ENCODE results near the gene ZNF726. TPM values are rescaled to one million over a fixed set of nuclear protein-coding genes. Genes with fewer than 3 reads are reported as not detected.

ZNF726 gene
- total and polyA plus RNA-seq, 2 donors (not counting 3 experiments of a cell fraction or from before 2014, with no cell fraction given) = 3.8 to 4.7 TPM

DNA sequence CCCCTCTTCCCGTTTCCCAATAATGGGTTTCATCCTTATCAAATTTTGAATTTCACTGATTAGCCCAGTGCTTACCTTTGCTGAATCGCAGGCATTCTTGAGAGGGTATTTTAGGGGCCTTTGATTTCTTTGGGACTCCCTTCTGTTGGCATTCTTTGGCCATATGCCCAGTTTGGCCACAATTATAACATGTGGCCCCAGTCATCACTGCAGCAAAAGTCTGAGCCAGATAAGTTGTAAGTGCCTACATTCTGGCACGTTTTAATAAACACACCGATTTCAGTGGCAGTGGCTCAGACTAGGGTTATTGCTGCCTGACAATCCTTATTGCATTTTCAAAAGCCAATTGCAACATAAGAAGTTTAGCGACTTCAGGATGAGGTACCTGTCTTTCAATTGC is 41.4 kb downstream of the ZNF726 start:
- Histone ChIP-seq H3K27ac (ENCODE audit: insufficient read depth, low read depth, low read length) (no peak overlapping the region), H3K4me3 (replicated peaks in 1 of 3; ENCODE audit: insufficient read depth in 1 of 3, low read depth in 1 of 3, low read length in 3 of 3) (no peak overlapping the region), H3K9me3 (replicated peaks; ENCODE audit: control insufficient read depth, insufficient read depth, low read length) (no peaks in the 10 kb centered on the region), H3K79me2 (ENCODE audit: control insufficient read depth, insufficient read depth, low read length) (no peaks in the 10 kb centered on the region), H2AFZ (ENCODE audit: low read depth, low read length) (no peak overlapping the region), H3K4me2 (ENCODE audit: insufficient read depth, low read length) (no peak overlapping the region), H4K20me1 (replicated peaks; ENCODE audit: control insufficient read depth, extremely low read depth, insufficient read depth, low read length) (no peaks in the 10 kb centered on the region), H3K27me3 (ENCODE audit: control insufficient read depth in 2 of 2, insufficient read depth in 2 of 2, low read length in 2 of 2) (no peaks in the 10 kb centered on the region), H3K4me1 (ENCODE audit: control insufficient read depth, extremely low read depth, insufficient read depth, low read length) (no peaks in the 10 kb centered on the region), H3K9ac (replicated peaks; ENCODE audit: extremely low read depth, insufficient read depth, low read length) (no peak overlapping the region), H3K9me1 (replicated peaks; ENCODE audit: control insufficient read depth, extremely low read depth, insufficient read depth, low read length) (no peaks in the 10 kb centered on the region), H3K36me3 (ENCODE audit: control insufficient read depth in 2 of 2, extremely low read depth in 1 of 2, insufficient read depth in 2 of 2, low read length in 2 of 2) (no peaks in the 10 kb centered on the region)
- intact Hi-C loops (cut with micrococcal nuclease) = no loop called here
- ChIA-PET CTCF (no interaction called here), POLR2A (no interaction called here)
- BruUV-seq (replicated peaks) = no TSS peak
- DNase-seq (ENCODE audit: low read depth, low spot score) = no peak
- TF ChIP-seq, protein P1, sequence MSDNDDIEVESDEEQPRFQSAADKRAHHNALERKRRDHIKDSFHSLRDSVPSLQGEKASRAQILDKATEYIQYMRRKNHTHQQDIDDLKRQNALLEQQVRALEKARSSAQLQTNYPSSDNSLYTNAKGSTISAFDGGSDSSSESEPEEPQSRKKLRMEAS (IDR thresholded peaks at IDR 0.05; ENCODE audit: insufficient read depth, insufficient read length) = no peak
- TF ChIP-seq JUN (IDR thresholded peaks at IDR 0.05; ENCODE audit: borderline replicate concordance, insufficient read depth, insufficient read length, low read depth) = no peak
- TF ChIP-seq EZH2 (IDR thresholded peaks at IDR 0.05; ENCODE audit: borderline replicate concordance, low read depth, low read length, severe bottlenecking) = no peak
- no peak for TF ChIP-seq FOS (IDR thresholded peaks at IDR 0.05; ENCODE audit: borderline replicate concordance, insufficient read depth, low read length)
- no peak for TF ChIP-seq POLR2A (IDR thresholded peaks at IDR 0.05; ENCODE audit: low read depth, low read length)
- TF ChIP-seq, protein P2, sequence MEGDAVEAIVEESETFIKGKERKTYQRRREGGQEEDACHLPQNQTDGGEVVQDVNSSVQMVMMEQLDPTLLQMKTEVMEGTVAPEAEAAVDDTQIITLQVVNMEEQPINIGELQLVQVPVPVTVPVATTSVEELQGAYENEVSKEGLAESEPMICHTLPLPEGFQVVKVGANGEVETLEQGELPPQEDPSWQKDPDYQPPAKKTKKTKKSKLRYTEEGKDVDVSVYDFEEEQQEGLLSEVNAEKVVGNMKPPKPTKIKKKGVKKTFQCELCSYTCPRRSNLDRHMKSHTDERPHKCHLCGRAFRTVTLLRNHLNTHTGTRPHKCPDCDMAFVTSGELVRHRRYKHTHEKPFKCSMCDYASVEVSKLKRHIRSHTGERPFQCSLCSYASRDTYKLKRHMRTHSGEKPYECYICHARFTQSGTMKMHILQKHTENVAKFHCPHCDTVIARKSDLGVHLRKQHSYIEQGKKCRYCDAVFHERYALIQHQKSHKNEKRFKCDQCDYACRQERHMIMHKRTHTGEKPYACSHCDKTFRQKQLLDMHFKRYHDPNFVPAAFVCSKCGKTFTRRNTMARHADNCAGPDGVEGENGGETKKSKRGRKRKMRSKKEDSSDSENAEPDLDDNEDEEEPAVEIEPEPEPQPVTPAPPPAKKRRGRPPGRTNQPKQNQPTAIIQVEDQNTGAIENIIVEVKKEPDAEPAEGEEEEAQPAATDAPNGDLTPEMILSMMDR (IDR thresholded peaks at IDR 0.05; ENCODE audit: extremely low read depth in 1 of 2, insufficient read depth in 1 of 2, low read depth in 1 of 2, low read length in 2 of 2) = no peak
- TF ChIP-seq POLR2AphosphoS5 (IDR thresholded peaks at IDR 0.05; ENCODE audit: insufficient read depth, low read depth, low read length) = no peak
- TF ChIP-seq GATA2 (IDR thresholded peaks at IDR 0.05; ENCODE audit: insufficient read depth, insufficient read length, low read depth, low read length) = no peak
- no peak for TF ChIP-seq MYC (IDR thresholded peaks at IDR 0.05; ENCODE audit: low read depth, low read length)
- dilution Hi-C loops (cut with MboI; ENCODE audit: extremely low pct_ligation_motif_present, low sequenced_read_pairs) = no loop called here
- FAIRE-seq = no peak

All from endothelial cell of umbilical vein (primary cell).